WERI-Rb-1 (cell line): ENCODE measurements around the gene ZBTB38.

Source experiments
- DNase-seq: peaks from one replicate; pipeline ENCODE4 v3.0.0-alpha.2; 2020
- H3K27ac ChIP-seq: fragments of 250-450 bp; sonication (Bioruptor Pico); 2 replicates; pipeline ENCODE4 v1.5.1; 2020; ENCODE audit warnings: mild to moderate bottlenecking, moderate library complexity
- H3K27me3 ChIP-seq: fragments of 250-450 bp; sonication (Bioruptor Pico); 2 replicates; pipeline ENCODE4 v1.5.1; 2021; ENCODE audit warnings: mild to moderate bottlenecking, low read depth, moderate library complexity; ENCODE audit not compliant: insufficient read depth, severe bottlenecking
- H3K36me3 ChIP-seq: fragments of 250-450 bp; sonication (Bioruptor Pico); 2 replicates; pipeline ENCODE4 v1.5.1; 2020; ENCODE audit warnings: mild to moderate bottlenecking, moderate library complexity
- H3K4me3 ChIP-seq: 2 replicates; pipeline ENCODE4 v1.5.1; 2011; ENCODE audit warnings: low read depth, mild to moderate bottlenecking, control low read depth, low read length
- H3K9me3 ChIP-seq: fragments of 250-450 bp; sonication (Bioruptor Pico); 2 replicates; pipeline ENCODE4 v1.5.1; 2021; ENCODE audit warnings: mild to moderate bottlenecking, moderate library complexity; ENCODE audit not compliant: severe bottlenecking
- TF ChIP-seq, protein P1 (sequence below): IDR thresholded peaks from 2 replicates; pipeline ENCODE4 v1.5.1; 2011; ENCODE audit warnings: low read depth, mild to moderate bottlenecking, control low read depth, inconsistent platforms, low read length

ZBTB38 gene

DNA sequence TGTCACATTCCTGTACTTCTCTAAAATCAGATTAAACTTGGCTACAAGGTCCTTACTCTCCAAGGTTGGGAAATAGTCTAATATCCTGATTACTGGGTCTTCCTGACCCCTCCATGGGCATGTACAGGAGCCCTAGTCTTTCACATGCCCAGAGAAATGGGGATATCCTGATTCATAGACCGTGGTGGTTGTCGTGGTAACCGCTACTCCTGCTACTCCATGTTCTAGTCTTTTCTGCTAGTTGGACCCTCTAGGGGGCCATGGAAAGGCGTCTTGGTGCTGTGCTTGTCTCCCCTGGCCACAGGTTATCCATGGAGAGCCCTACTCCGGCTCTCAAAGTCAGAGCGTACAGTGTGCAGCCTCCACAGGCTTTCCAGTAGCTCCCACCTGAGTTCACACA lies 13.1 kb upstream of the ZBTB38 start:
- DNase-seq: no peak
- no peaks in the 10 kb centered on the region for H3K36me3 ChIP-seq
- H3K27ac ChIP-seq: no peak overlapping the region
- no peak overlapping the region for H3K4me3 ChIP-seq
- TF ChIP-seq, protein P1, sequence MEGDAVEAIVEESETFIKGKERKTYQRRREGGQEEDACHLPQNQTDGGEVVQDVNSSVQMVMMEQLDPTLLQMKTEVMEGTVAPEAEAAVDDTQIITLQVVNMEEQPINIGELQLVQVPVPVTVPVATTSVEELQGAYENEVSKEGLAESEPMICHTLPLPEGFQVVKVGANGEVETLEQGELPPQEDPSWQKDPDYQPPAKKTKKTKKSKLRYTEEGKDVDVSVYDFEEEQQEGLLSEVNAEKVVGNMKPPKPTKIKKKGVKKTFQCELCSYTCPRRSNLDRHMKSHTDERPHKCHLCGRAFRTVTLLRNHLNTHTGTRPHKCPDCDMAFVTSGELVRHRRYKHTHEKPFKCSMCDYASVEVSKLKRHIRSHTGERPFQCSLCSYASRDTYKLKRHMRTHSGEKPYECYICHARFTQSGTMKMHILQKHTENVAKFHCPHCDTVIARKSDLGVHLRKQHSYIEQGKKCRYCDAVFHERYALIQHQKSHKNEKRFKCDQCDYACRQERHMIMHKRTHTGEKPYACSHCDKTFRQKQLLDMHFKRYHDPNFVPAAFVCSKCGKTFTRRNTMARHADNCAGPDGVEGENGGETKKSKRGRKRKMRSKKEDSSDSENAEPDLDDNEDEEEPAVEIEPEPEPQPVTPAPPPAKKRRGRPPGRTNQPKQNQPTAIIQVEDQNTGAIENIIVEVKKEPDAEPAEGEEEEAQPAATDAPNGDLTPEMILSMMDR: no peak
- H3K9me3 ChIP-seq: no peaks in the 10 kb centered on the region
- H3K27me3 ChIP-seq: no peaks in the 10 kb centered on the region

DNA sequence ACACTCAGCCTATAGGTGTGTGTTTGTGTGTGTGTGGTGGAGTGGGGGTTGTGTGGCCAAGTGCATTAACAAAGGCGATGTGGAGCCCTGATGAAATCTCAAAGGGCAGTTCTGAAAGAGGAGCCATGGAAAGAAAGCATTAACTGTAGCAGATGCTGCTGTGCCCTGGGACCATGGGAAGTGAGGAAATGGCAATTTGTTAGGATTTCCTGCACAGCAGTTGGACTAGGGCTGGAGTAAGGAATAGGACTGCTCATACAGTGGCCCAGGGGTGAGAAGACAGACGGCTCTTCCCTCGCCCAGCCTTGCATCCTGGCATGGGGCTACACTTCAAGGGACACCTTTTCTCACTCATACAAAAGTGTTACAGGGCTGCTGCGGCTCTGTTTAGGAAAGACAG lies 12.3 kb upstream of the ZBTB38 start:
- Histone ChIP-seq H3K4me3 (no peak overlapping the region), H3K27me3 (no peaks in the 10 kb centered on the region), H3K36me3 (no peaks in the 10 kb centered on the region), H3K27ac (no peak overlapping the region), H3K9me3 (no peaks in the 10 kb centered on the region)
- no peak for DNase-seq
- TF ChIP-seq, protein P1: no peak

DNA sequence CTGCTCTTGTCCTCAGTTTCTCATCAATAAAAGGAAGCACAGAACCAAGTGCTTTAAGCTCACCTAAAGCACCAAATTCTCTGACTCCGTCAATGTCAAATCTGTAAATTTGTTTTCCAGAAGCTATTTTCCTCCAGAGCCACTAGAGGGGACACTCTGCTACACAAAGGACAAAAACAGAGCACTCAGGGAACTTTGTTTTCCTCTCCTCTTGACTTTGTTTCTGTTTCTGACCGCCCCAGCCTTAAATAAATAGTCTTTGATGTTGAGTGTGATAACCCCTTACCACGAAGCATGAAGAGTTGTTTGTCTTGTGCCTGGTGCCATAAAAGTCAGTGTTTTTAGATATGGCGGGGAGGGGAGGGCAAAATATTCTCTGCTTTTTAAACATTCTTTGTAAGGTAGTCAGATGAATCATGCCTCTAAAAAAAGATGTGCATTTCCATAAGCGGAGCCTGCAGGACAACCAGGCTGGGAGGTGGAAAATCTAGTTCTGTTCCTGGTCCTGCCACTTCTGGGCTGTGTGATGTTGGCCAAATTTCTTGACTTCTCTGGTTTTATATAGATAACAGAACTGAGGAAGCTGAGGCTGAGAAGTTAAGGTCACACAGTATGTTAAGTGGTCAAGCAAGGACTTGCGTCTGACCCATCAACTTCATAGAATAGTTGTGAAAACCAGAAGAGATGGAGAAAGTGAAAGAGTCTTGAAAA lies 7.3 kb upstream of the ZBTB38 start:
- Histone ChIP-seq H3K4me3 (no peak overlapping the region), H3K9me3 (no peaks in the 10 kb centered on the region), H3K36me3 (no peaks in the 10 kb centered on the region), H3K27ac (no peak overlapping the region), H3K27me3 (no peaks in the 10 kb centered on the region)
- TF ChIP-seq, protein P1: peak; percentile 71
- DNase-seq: no peak

DNA sequence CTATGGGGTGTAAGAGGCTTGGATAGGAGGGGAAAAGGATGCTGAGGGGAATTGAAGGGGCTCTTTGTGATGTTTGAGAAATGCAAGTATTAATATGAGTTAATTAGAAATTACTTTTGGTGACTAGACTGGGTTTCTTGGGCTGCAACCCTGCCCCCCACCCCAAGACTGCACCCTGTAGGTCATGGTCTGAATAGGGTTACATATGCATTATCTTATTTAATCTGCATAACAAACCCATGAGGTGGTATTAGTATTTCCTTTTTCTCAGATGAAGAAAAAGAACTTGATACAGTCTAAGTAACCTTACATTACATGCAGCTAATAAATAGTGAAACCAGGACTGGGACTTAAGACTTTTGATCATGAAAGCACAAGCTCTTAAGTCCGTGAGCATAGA lies 5.6 kb upstream of the ZBTB38 start:
- no peak for DNase-seq
- no peaks in the 10 kb centered on the region for H3K9me3 ChIP-seq
- H3K4me3 ChIP-seq: no peak overlapping the region
- TF ChIP-seq, protein P1: no peak
- no peaks in the 10 kb centered on the region for H3K36me3 ChIP-seq
- H3K27me3 ChIP-seq: no peaks in the 10 kb centered on the region
- no peak overlapping the region for H3K27ac ChIP-seq

DNA sequence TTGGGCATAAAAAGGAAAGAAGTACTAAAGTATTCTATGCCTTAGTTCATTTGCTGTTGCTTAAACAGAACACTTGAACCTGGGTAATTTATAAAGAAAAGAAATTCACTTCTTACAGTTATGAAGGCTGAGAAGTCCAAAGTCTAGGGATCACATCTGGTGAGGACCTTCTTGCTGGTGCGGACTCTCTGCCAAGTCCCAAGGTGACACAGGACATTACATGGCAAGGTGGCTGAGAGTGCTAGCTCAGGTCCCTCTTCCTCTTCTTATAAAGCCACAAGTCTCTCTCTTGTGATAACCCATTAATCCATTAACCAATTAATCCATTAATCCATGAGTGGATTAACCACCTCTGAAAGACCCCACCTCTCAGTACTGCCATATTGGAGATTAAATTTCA lies 3.1 kb upstream of the ZBTB38 start:
- no peak overlapping the region for H3K27ac ChIP-seq

More for the DNA sequence above, 3.1 kb upstream of the ZBTB38 start:
- Histone ChIP-seq H3K9me3 (no peaks in the 10 kb centered on the region), H3K4me3 (no peak overlapping the region), H3K36me3 (no peaks in the 10 kb centered on the region), H3K27me3 (no peaks in the 10 kb centered on the region)
- TF ChIP-seq, protein P1: no peak
- no peak for DNase-seq
